SK-N-MC (cell line): ENCODE measurements around the gene STYX.

Source experiments
- EZH2 ChIP-seq: fragments of 200-600 bp; sonication (generic); IDR thresholded peaks from one replicate; pipeline ENCODE4 v1.6.1; 2017; ENCODE audit warnings: antibody characterized with exemption
- POLR2AphosphoS5 ChIP-seq: IDR thresholded peaks from 2 replicates; pipeline ENCODE4 v1.6.1; 2012; ENCODE audit warnings: mild to moderate bottlenecking, low read depth, low read length, borderline replicate concordance

DNA sequence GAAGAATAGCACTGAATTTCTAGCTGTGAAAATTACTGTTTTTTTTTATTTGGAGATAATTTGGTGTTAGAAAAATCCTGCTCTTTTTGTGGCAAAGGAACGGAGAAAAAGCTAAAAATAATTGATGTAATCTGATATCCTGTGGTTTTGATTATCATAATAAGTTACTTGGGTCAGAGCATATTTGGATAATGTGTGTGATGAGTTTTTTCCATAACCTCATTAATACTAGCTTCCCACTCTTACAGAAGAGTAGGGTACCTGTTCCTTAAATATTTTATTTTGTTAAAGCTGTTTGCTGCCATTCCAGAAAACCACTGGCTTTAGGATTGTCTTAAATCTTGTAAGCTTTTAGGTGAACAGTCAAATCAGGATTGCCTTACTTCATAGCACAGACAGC is 18.3 kb upstream of the STYX start:
- TF ChIP-seq EZH2 (no peak), POLR2AphosphoS5 (no peak)
